NB4 (cell line): ENCODE data around the gene LNX2.

Experiments used
- POLR2A ChIP-seq: IDR thresholded peaks from 2 replicates; pipeline ENCODE4 v1.6.1; 2011; ENCODE audit warnings: mild to moderate bottlenecking; ENCODE audit not compliant: insufficient read length; ENCODE audit errors: extremely low read depth
- TF ChIP-seq, protein P1 (sequence below): IDR thresholded peaks from 2 replicates; pipeline ENCODE4 v1.6.1; 2011; ENCODE audit warnings: low read depth, low read length

GRCh38 chr13:27627380-27627779 is 7.1 kb upstream of the LNX2 start:
- TF ChIP-seq, protein P1, sequence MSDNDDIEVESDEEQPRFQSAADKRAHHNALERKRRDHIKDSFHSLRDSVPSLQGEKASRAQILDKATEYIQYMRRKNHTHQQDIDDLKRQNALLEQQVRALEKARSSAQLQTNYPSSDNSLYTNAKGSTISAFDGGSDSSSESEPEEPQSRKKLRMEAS, result no peak
- no peak for TF ChIP-seq POLR2A
